Neuronal stem cell (in vitro differentiated cells): Measurements from ENCODE around the gene COLEC12.

Source experiments
- DNase-seq: peaks from one replicate; pipeline ENCODE4 v3.0.0-alpha.2; 2013; ENCODE audit warnings: low spot score
- H2AFZ ChIP-seq: one replicate; pipeline ENCODE4 v1.6.1; 2013; ENCODE audit warnings: mild to moderate bottlenecking, low read length, inconsistent platforms
- H2AK5ac ChIP-seq: 2 replicates; pipeline ENCODE4 v1.6.1; 2013; ENCODE audit warnings: low read depth, mild to moderate bottlenecking, inconsistent platforms, low read length, moderate library complexity, mixed read lengths
- H2BK120ac ChIP-seq: 2 replicates; pipeline ENCODE4 v1.6.1; 2013; ENCODE audit warnings: low read depth, mild to moderate bottlenecking, inconsistent platforms, low read length, moderate library complexity, mixed read lengths
- H2BK12ac ChIP-seq: one replicate; pipeline ENCODE4 v1.6.1; 2013; ENCODE audit warnings: low read length, inconsistent platforms
- H2BK15ac ChIP-seq: 2 replicates; pipeline ENCODE4 v1.6.1; 2013; ENCODE audit warnings: mild to moderate bottlenecking, low read length, inconsistent platforms, mixed read lengths
- H2BK5ac ChIP-seq: one replicate; pipeline ENCODE4 v1.6.1; 2013; ENCODE audit warnings: inconsistent platforms, mild to moderate bottlenecking, low read length, moderate library complexity
- H3K14ac ChIP-seq: one replicate; pipeline ENCODE4 v1.6.1; 2013; ENCODE audit warnings: low read length, inconsistent platforms
- H3K18ac ChIP-seq: 2 replicates; pipeline ENCODE4 v1.6.1; 2013; ENCODE audit warnings: low read length, inconsistent platforms
- H3K23ac ChIP-seq: 2 replicates; pipeline ENCODE4 v1.6.1; 2013; ENCODE audit warnings: low read depth, mild to moderate bottlenecking, mixed read lengths, low read length, inconsistent platforms; ENCODE audit not compliant: poor library complexity
- H3K27ac ChIP-seq: replicated peaks from 3 replicates; pipeline ENCODE4 v1.5.1; 2013; ENCODE audit warnings: low read length, inconsistent platforms
- H3K27me3 ChIP-seq, 3 experiments: 2 replicates each; pipeline ENCODE4 v1.6.1; 2013; ENCODE audit warnings: low read length in 3 of 3, mild to moderate bottlenecking in 2 of 3, inconsistent platforms in 1 of 3, low read depth in 1 of 3, mixed read lengths in 1 of 3, moderate library complexity in 1 of 3; ENCODE audit not compliant: control insufficient read depth in 3 of 3, insufficient read depth in 3 of 3
- H3K36me3 ChIP-seq, 2 donors: replicated peaks in 1 of 2; 2 replicates each; pipeline ENCODE4 v1.6.1; 2013; ENCODE audit warnings: low read length in 2 of 2; ENCODE audit not compliant: control insufficient read depth in 2 of 2, insufficient read depth in 2 of 2
- H3K4ac ChIP-seq: 2 replicates; pipeline ENCODE4 v1.6.1; 2013; ENCODE audit warnings: inconsistent platforms, mild to moderate bottlenecking, low read length, moderate library complexity
- H3K4me1 ChIP-seq, 2 donors: 1 replicate in 1 of 2; 2 replicates in 1 of 2; pipeline ENCODE4 v1.6.1; 2013; ENCODE audit warnings: low read length in 2 of 2, low read depth in 1 of 2; ENCODE audit not compliant: control insufficient read depth in 2 of 2, insufficient read depth in 1 of 2
- H3K4me2 ChIP-seq: one replicate; pipeline ENCODE4 v1.6.1; 2013; ENCODE audit warnings: mild to moderate bottlenecking, low read length, inconsistent platforms; ENCODE audit not compliant: insufficient read depth, poor library complexity, severe bottlenecking
- H3K4me3 ChIP-seq, 2 donors: 2 replicates each; pipeline ENCODE4 v1.5.1; 2013; ENCODE audit warnings: low read length in 2 of 2, mild to moderate bottlenecking in 2 of 2, inconsistent platforms in 1 of 2, moderate library complexity in 1 of 2
- H3K79me1 ChIP-seq: one replicate; pipeline ENCODE4 v1.6.1; 2013; ENCODE audit warnings: low read depth, mild to moderate bottlenecking, inconsistent platforms, low read length, moderate library complexity
- H3K9ac ChIP-seq: one replicate; pipeline ENCODE4 v1.6.1; 2013; ENCODE audit warnings: mild to moderate bottlenecking, low read depth, low read length, inconsistent platforms; ENCODE audit not compliant: poor library complexity
- H3K9me3 ChIP-seq, 2 donors: replicated peaks in 1 of 2; 2 replicates each; pipeline versions ENCODE3 to v1.6.1; 2013; ENCODE audit warnings: low read length in 2 of 2, mild to moderate bottlenecking in 2 of 2, inconsistent platforms in 1 of 2, low read depth in 1 of 2, mixed read lengths in 1 of 2, moderate library complexity in 1 of 2; ENCODE audit not compliant: control insufficient read depth in 2 of 2, insufficient read depth in 1 of 2
- H4K8ac ChIP-seq: one replicate; pipeline ENCODE4 v1.6.1; 2013; ENCODE audit warnings: low read depth, mild to moderate bottlenecking, inconsistent platforms, low read length, moderate library complexity
- H4K91ac ChIP-seq: one replicate; pipeline ENCODE4 v1.6.1; 2013; ENCODE audit warnings: low read length, low read depth, mild to moderate bottlenecking, inconsistent platforms; ENCODE audit not compliant: poor library complexity
- WGBS, 2 donors: extraction: QIAGEN DNeasy Blood & Tissue Kit; methylation state at CpG; one replicate each; pipeline ENCODE4 v1.1.7; 2013; ENCODE audit warnings: missing lambda C conversion rate in 2 of 2, mixed read lengths in 1 of 2; ENCODE audit not compliant: insufficient read length in 2 of 2, insufficient replicate concordance in 1 of 2; ENCODE audit errors: extremely low coverage in 2 of 2; 5-methylcytosine and 5-hydroxymethylcytosine counted together

COLEC12 gene

DNA sequence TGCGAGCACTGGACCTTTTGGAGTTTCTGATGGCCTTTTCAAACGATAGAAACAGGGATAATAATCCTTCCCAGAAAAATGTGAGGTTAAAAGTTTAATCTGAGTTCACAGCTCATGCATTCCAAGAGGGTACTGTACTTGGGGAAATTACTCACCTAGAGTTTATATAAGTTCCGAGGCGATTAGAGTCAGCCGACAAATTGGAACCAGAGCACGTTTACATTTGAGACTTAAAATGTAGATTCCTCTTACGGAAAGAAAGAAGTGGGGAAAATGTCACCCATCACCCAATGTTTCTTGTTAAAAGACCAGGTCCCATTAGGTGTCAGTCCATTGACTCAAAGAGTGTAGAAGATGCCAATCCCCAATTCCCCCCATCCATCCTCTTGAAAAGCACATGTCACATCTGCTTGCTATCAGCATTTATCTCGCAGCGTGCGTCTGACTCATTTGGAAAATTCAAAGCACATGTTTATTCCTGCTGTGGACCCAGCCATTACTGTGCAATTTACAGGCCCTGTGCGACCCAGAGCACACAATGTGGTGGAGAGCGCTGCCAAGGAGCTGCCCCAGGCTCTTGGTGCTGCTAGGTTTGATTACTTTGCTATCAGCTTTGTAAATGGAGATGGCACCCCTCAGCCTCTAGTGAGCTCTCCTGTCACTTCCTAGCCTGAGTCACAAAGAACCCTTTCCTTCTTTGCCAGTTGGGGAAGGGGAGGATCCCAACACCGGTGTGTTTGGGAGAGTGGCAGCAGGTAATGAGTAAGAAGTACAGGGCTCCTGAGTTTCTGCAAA is 104.8 kb downstream of the COLEC12 start:
- Histone ChIP-seq H3K14ac (no peak overlapping the region), H2BK5ac (no peak overlapping the region), H3K9me3 (no peaks in the 10 kb centered on the region), H2BK12ac (no peak overlapping the region), H3K27me3 (no peaks in the 10 kb centered on the region), H4K91ac (no peak overlapping the region), H3K79me1 (no peaks in the 10 kb centered on the region), H3K4me2 (no peak overlapping the region), H3K27ac (no peak overlapping the region), H3K23ac (no peak overlapping the region), H2AFZ (no peak overlapping the region), H2BK15ac (no peak overlapping the region), H3K9ac (no peak overlapping the region), H3K4ac (no peak overlapping the region), H2BK120ac (no peak overlapping the region), H4K8ac (no peak overlapping the region), H3K4me3 (no peak overlapping the region), H2AK5ac (no peak overlapping the region), H3K36me3 (no peaks in the 10 kb centered on the region), H3K4me1 (peaks cover 0 to 2% of the 10 kb centered on the region in 2 donors), H3K18ac (no peak overlapping the region)
- no peak for DNase-seq
- WGBS, 2 donors: no CpG with 5 or more reads among the region's 13 CpGs

DNA sequence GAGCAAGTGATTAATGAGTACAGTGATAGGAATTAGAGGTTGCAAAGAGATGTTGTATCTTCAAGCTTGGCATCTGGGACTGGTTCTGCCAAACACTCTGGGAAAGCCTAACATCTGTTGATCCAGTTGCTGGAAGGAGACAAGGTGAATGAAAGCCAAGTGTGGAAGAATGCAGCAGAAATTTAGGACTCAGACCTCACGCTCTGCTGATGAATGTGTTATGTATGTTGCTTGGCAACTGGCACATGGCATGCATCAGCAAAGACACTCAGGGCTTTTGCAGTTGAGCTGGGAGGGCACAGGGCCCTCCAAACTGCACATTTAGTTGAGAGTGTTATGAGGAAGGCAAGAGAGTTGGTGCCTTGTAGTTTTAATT is 105.5 kb downstream of the COLEC12 start:
- H3K79me1 ChIP-seq: no peaks in the 10 kb centered on the region
- H2BK12ac ChIP-seq: no peak overlapping the region
- H3K4me1 ChIP-seq: peaks cover 0 to 2% of the 10 kb centered on the region in 2 donors
- H2BK120ac ChIP-seq: no peak overlapping the region
- no peak overlapping the region for H2AFZ ChIP-seq
- H3K4me2 ChIP-seq: no peak overlapping the region
- H3K18ac ChIP-seq: no peak overlapping the region
- DNase-seq: no peak
- no peak overlapping the region for H3K27ac ChIP-seq
- no peaks in the 10 kb centered on the region for H3K9me3 ChIP-seq
- no peak overlapping the region for H4K91ac ChIP-seq
- H2AK5ac ChIP-seq: no peak overlapping the region
- H4K8ac ChIP-seq: no peak overlapping the region
- no peaks in the 10 kb centered on the region for H3K27me3 ChIP-seq
- H2BK5ac ChIP-seq: no peak overlapping the region
- no peak overlapping the region for H3K4ac ChIP-seq
- H3K23ac ChIP-seq: no peak overlapping the region
- no CpG with 5 or more reads among the region's 1 CpG for whole genome bisulfite sequencing, 2 donors
- no peak overlapping the region for H3K14ac ChIP-seq
- H2BK15ac ChIP-seq: no peak overlapping the region
- no peak overlapping the region for H3K9ac ChIP-seq
- no peaks in the 10 kb centered on the region for H3K36me3 ChIP-seq
- H3K4me3 ChIP-seq: no peak overlapping the region

DNA sequence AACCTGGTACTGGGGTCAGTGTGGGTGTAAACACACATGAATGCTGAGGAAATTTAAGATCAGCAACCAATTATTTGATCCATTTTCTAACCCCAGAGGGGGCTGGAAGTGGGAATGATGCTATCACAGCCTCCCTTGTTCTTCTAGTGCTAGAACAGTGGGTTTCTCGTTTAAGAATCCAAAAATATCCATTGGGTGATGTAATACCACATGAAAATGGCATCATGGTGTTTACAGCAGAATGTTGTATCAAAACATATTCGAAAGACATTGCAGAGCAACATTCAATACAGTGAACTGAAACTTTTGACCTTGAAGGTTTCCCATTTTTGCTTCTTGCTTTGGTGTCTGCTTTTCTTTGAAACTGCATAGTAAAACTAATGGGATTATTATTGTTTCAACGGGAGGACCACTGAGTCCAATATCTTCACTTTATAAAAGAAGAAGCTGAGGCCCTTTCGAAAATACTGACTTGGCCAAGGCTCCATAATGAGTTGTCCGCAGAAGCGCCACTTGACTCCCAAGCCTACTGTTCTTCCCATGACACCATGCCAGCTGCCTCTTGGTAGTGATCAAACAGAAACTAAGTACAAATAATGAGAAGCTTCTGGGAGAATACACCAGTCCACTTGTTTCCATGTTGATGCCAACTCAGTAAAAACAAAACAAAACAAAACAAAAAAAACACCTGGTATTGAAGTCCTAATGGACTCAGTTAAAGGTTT is 106.1 kb downstream of the COLEC12 start:
- Histone ChIP-seq H2BK120ac (no peak overlapping the region), H2AFZ (no peak overlapping the region), H4K8ac (no peak overlapping the region), H3K4me3 (no peak overlapping the region), H3K4me1 (peaks cover 0 to 2% of the 10 kb centered on the region in 2 donors), H3K9me3 (no peaks in the 10 kb centered on the region), H3K79me1 (no peaks in the 10 kb centered on the region), H3K9ac (no peak overlapping the region), H3K18ac (no peak overlapping the region), H2BK15ac (no peak overlapping the region), H3K4ac (no peak overlapping the region), H2BK12ac (no peak overlapping the region), H4K91ac (no peak overlapping the region), H3K23ac (no peak overlapping the region), H3K27me3 (no peaks in the 10 kb centered on the region), H3K14ac (no peak overlapping the region), H3K36me3 (no peaks in the 10 kb centered on the region), H3K4me2 (no peak overlapping the region), H2AK5ac (no peak overlapping the region), H2BK5ac (no peak overlapping the region), H3K27ac (no peak overlapping the region)
- no peak for DNase-seq
- no CpG with 5 or more reads among the region's 6 CpGs for WGBS, 2 donors

DNA sequence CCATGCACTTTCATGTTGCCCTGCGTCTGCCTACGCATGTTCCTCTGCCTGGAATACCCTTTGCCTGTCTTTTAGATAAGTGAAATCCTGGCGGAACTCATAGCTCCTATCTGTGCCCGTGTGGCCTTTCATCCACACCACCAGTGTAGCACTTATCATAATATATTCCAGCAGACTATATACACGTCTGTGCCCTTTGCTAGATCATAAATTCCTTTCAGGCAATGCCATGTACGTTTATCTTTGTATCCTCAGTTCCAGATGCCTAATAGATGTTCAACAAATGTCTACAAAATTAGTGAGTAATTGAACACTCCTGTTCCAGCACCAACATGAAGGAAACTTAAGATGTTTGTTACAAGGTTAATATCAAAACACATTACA is 106.9 kb downstream of the COLEC12 start:
- H4K91ac ChIP-seq: no peak overlapping the region
- no peak overlapping the region for H3K9ac ChIP-seq
- no peak overlapping the region for H2AK5ac ChIP-seq
- no peaks in the 10 kb centered on the region for H3K9me3 ChIP-seq
- no peak overlapping the region for H3K23ac ChIP-seq
- no peak overlapping the region for H4K8ac ChIP-seq
- H3K27ac ChIP-seq: no peak overlapping the region
- no peak overlapping the region for H3K4me2 ChIP-seq
- H2BK12ac ChIP-seq: no peak overlapping the region
- no peaks in the 10 kb centered on the region for H3K79me1 ChIP-seq
- no peak overlapping the region for H3K4ac ChIP-seq
- H3K4me3 ChIP-seq: no peak overlapping the region
- no peak overlapping the region for H2BK120ac ChIP-seq
- no CpG with 5 or more reads among the region's 6 CpGs for WGBS, 2 donors
- no peak for DNase-seq
- H3K4me1 ChIP-seq: peaks cover 0 to 2% of the 10 kb centered on the region in 2 donors
- H3K14ac ChIP-seq: no peak overlapping the region
- no peak overlapping the region for H2AFZ ChIP-seq
- no peaks in the 10 kb centered on the region for H3K36me3 ChIP-seq
- H3K27me3 ChIP-seq: no peaks in the 10 kb centered on the region
- no peak overlapping the region for H3K18ac ChIP-seq
- no peak overlapping the region for H2BK5ac ChIP-seq
- no peak overlapping the region for H2BK15ac ChIP-seq
